Jurkat, Clone E6-1 (cell line): ENCODE measurements around the gene STX11.
"Not testable (repeated sequence)": the region's sequence is repeated elsewhere in the genome, so short reads cannot be mapped to it uniquely, and the experiment has no call there.

Experiments
- DNase-seq: peaks from one replicate; pipeline ENCODE4 v3.0.0-alpha.2; 2011; ENCODE audit warnings: low read depth, low spot score
- H3K4me3 ChIP-seq: 2 replicates; pipeline ENCODE4 v1.5.1; 2011; ENCODE audit warnings: mild to moderate bottlenecking, low read length, control low read depth, moderate library complexity

Gene STX11

GRCh38 chr6:144162977-144163376 lies 12.7 kb downstream of the STX11 start:
- no peak overlapping the region for H3K4me3 ChIP-seq
- no peak for DNase-seq

GRCh38 chr6:144165784-144166183 lies 15.5 kb downstream of the STX11 start:
- no peak for DNase-seq
- H3K4me3 ChIP-seq = no peak overlapping the region

GRCh38 chr6:144170044-144170443 lies 19.7 kb downstream of the STX11 start:
- no peak overlapping the region for H3K4me3 ChIP-seq
- DNase-seq = no peak

- no peak overlapping the region for H3K4me3 ChIP-seq
- no peak for DNase-seq
Measured at GRCh38 chr6:144171406-144171805, 21.1 kb downstream of the STX11 start.

DNA sequence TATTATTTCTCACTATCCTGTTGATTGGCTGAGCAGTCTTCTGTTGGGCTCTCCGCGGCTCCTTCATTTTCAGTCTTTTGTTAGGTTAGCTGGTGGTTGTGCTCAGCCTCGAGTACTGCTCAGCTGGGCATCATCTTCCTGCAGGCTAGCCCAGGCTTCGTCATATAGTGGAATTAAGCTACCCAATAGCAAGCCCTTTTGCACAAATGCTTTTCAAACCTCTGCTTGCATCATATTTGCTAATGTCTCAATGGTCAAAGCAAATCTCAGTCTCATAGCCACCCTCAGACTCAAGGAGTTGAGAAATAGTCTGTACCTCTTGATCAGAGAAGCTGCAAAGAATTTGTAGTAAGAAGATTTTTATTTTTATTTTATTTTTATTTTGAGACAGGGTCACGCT lies 23.7 kb downstream of the STX11 start:
- H3K4me3 ChIP-seq = no peak overlapping the region
- DNase-seq = no peak

DNA sequence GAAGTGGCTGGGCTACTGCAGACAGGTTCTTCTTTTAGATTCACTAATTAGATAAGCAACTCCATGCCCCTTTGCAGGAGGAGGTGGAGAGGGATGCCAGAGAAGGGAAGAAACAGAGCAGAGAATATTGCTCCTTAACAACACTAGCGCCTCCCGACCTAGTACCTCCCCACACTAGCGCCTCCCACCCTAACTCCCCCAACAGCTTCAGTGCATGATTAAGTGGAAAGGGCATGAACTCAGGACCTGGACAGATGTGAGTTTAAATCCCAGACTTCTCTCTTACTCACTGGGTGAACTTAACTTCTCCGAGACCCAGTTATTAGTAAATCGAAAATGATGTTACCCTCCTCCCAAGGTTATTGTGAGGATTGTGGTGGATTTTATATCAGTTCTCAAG lies 25.7 kb downstream of the STX11 start:
- no peak overlapping the region for H3K4me3 ChIP-seq
- DNase-seq = no peak

DNA sequence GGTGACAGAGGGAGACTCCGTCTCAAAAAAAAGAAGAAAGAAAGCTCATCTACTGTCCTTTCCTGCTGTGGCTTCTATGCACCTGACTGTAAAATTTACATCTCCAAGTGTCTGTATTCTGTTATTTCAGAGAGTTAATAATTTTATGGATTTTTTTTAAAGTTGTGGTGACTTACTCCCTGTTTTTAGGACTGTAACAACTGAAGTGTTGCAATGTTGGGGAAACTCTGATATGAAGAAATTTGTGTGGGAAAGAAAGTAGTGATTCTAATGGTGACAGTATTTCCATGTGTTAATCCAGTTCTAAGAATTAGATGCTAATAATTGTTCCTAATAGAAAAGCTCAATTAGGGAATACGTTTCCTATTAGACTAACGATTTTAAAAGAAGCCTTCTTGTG lies 27.4 kb downstream of the STX11 start:
- DNase-seq = no peak
- H3K4me3 ChIP-seq = no peak overlapping the region

GRCh38 chr6:144178323-144178722 lies 28.0 kb downstream of the STX11 start:
- no peak for DNase-seq
- H3K4me3 ChIP-seq = no peak overlapping the region

DNA sequence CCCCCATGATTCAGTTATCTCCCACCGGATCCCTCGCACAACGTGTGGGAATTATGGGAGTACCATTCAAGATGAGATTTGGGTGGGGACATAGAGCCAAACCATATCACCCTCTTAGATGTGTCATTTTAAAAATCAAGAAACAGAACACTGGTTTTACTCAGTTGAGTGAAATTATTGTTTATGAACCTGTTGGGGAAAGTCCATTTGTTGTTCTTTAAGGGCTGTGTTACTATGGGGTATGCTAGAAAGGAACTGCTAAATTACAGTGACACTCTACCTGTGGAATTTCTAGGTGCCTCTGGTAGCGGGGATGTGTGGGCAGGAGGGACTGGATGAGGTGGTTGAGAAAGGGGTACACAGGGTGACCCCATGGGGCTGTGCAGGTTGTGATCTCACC lies 28.9 kb downstream of the STX11 start:
- no peak for DNase-seq
- no peak overlapping the region for H3K4me3 ChIP-seq

DNA sequence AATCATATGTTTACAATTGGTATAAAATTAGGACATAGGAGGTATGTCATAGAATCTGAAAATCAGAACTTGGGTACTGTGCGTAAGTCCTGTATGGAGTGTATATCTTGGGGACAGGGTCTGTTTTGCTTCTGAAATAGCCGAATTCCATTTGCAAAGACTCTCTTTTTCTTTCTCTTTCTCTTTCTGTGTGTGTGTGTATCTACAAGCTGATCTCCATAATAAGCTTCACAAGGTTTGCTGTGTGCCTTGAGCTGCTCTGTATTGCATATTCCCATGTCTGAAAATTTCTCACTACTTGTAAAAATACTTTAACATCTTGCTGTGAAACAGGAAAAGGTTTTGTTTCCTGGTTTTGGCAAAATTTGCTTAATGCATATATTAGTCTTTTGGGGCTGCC lies 29.5 kb downstream of the STX11 start:
- DNase-seq = no peak
- no peak overlapping the region for H3K4me3 ChIP-seq

GRCh38 chr6:144180354-144180753 lies 30.0 kb downstream of the STX11 start:
- DNase-seq, H3K4me3 ChIP-seq: not testable (repeated sequence)

DNA sequence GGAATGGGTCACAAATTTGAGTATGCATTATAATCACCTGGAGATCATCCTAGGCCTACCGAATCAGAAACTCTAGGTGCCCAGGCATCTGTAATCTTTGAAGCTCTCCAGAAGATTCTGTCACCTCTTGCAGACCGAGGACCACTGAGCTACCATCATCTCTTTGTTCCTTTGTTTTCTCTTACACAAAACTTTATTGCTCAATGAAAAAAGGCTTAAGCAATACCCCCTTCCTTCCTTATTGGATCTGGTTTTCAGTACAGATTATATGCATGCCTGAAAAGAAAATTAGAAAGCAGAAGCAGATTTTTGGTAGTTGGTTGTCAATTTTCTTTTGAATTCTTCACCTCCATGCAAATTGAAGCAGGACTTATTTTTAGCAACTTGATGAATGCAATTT lies 31.3 kb downstream of the STX11 start:
- DNase-seq = no peak
- no peak overlapping the region for H3K4me3 ChIP-seq

- not testable (repeated sequence) for DNase-seq, H3K4me3 ChIP-seq
Measured at GRCh38 chr6:144184186-144184585, 33.9 kb downstream of the STX11 start.

- no peak overlapping the region for H3K4me3 ChIP-seq
- no peak for DNase-seq
Measured at GRCh38 chr6:144185133-144185836, 35.0 kb downstream of the STX11 start.

GRCh38 chr6:144186817-144187625 lies 36.7 kb downstream of the STX11 start:
- no peak for DNase-seq
- H3K4me3 ChIP-seq = no peak overlapping the region

GRCh38 chr6:144189351-144189750 lies 39.0 kb downstream of the STX11 start:
- H3K4me3 ChIP-seq = no peak overlapping the region
- DNase-seq = no peak

- no peak overlapping the region for H3K4me3 ChIP-seq
- DNase-seq = no peak
Measured at GRCh38 chr6:144190080-144190479, 39.8 kb downstream of the STX11 start.

DNA sequence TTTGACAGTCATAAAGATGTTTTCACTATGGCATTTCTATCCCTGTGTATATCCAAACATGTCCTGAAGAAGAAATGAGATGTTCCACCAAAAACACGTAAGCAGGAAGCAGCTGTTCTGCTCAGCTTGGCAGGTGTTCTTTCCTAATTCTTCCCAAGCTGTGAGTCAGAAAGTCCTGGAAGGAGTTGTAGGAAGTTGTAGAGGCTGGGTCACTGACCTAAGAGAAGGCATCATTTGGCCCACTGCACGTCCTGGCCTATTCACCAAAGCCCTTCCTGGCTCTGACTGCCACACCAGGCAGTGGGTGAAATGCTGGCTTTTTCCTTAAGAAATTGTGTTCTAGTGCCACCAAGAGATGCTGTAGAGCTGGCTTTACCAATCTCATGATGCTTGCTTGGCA lies 40.3 kb downstream of the STX11 start:
- no peak overlapping the region for H3K4me3 ChIP-seq
- DNase-seq = no peak

DNA sequence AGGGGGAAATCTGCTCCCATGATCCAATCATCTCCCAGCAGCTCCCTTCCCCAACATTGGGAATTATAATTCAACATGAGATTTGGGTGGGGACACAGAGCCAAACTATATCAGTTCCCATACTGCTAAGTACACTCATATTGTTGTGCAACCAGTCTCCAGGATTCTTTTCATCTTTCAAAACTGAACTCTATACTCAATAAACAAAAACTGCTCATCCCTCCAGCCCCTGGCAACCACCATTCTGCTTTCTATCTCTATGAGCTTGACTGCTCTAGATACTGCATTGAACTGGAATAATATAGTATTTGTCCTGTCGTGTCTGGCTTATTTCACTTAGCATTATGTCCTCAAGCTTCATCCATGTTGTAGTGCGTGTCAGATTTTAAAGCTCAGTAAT lies 42.9 kb downstream of the STX11 start:
- no peak overlapping the region for H3K4me3 ChIP-seq
- no peak for DNase-seq

- DNase-seq = no peak
- H3K4me3 ChIP-seq = no peak overlapping the region
Measured at GRCh38 chr6:144194293-144194810, 44.0 kb downstream of the STX11 start.
